ENCODE measurements around the gene YWHAB. TPM values are rescaled to one million over a fixed set of nuclear protein-coding genes. Genes with fewer than 3 reads are reported as not detected.

YWHAB gene
- total and polyA plus RNA-seq, 10 of the 15 experiments (the other 5 are each of a cell fraction or from before 2014, with no cell fraction given) = 63.5 to 323 (median 144) TPM

DNA sequence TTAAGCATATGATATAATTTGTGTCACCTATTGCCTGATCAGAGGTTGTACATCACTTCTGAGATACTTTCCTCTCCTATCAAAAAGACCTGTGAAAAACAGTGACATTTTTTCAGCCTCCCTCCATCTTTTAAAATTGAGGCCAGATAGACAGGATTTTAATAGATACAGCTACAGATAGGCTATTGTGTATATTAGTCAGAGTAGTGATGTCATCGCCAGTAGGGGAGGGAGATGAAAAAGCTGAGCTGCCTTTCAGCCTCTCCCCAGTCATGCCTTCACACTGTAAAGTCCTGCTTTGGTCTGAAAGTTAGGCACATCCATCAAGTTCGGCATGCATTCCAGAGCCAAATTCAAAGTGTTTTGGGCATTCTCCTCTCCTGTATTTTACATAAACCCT is 16.5 kb downstream of the YWHAB start (continued):
- no peak for TF ChIP-seq NR2F1 (conservative IDR thresholded peaks at IDR 0.05)
- TF ChIP-seq SUZ12 (IDR thresholded peaks at IDR 0.05; ENCODE audit: unreplicated experiment) = no peak
- no peak for TF ChIP-seq GABPA (IDR thresholded peaks at IDR 0.05; ENCODE audit: low read depth)
- TF ChIP-seq, protein P1, sequence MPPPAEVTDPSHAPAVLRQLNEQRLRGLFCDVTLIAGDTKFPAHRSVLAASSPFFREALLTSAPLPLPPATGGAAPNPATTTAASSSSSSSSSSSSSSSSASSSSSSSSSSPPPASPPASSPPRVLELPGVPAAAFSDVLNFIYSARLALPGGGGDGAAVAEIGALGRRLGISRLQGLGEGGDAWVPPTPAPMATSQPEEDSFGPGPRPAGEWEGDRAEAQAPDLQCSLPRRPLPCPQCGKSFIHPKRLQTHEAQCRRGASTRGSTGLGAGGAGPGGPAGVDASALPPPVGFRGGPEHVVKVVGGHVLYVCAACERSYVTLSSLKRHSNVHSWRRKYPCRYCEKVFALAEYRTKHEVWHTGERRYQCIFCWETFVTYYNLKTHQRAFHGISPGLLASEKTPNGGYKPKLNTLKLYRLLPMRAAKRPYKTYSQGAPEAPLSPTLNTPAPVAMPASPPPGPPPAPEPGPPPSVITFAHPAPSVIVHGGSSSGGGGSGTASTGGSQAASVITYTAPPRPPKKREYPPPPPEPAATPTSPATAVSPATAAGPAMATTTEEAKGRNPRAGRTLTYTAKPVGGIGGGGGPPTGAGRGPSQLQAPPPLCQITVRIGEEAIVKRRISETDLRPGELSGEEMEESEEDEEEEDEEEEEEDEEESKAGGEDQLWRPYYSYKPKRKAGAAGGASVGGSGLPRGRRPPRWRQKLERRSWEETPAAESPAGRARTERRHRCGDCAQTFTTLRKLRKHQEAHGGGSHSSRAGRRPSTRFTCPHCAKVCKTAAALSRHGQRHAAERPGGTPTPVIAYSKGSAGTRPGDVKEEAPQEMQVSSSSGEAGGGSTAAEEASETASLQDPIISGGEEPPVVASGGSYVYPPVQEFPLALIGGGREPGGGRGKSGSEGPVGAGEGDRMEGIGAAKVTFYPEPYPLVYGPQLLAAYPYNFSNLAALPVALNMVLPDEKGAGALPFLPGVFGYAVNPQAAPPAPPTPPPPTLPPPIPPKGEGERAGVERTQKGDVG (CRISPR knock-in tag; IDR thresholded peaks at IDR 0.05) = no peak
- no peak for TF ChIP-seq KAT2A (conservative IDR thresholded peaks at IDR 0.05; ENCODE audit: control insufficient read depth, low read depth, low read length)
- no peak for TF ChIP-seq EZH2 (IDR thresholded peaks at IDR 0.05; ENCODE audit: borderline replicate concordance, control insufficient read depth, low read depth, low read length)
- TF ChIP-seq, protein P2, sequence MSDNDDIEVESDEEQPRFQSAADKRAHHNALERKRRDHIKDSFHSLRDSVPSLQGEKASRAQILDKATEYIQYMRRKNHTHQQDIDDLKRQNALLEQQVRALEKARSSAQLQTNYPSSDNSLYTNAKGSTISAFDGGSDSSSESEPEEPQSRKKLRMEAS (IDR thresholded peaks at IDR 0.05; ENCODE audit: low read depth, low read length) = no peak
- TF ChIP-seq, protein P3, sequence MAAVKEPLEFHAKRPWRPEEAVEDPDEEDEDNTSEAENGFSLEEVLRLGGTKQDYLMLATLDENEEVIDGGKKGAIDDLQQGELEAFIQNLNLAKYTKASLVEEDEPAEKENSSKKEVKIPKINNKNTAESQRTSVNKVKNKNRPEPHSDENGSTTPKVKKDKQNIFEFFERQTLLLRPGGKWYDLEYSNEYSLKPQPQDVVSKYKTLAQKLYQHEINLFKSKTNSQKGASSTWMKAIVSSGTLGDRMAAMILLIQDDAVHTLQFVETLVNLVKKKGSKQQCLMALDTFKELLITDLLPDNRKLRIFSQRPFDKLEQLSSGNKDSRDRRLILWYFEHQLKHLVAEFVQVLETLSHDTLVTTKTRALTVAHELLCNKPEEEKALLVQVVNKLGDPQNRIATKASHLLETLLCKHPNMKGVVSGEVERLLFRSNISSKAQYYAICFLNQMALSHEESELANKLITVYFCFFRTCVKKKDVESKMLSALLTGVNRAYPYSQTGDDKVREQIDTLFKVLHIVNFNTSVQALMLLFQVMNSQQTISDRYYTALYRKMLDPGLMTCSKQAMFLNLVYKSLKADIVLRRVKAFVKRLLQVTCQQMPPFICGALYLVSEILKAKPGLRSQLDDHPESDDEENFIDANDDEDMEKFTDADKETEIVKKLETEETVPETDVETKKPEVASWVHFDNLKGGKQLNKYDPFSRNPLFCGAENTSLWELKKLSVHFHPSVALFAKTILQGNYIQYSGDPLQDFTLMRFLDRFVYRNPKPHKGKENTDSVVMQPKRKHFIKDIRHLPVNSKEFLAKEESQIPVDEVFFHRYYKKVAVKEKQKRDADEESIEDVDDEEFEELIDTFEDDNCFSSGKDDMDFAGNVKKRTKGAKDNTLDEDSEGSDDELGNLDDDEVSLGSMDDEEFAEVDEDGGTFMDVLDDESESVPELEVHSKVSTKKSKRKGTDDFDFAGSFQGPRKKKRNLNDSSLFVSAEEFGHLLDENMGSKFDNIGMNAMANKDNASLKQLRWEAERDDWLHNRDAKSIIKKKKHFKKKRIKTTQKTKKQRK (IDR thresholded peaks at IDR 0.05; ENCODE audit: low read depth, low read length) = no peak
- TF ChIP-seq, protein P4, sequence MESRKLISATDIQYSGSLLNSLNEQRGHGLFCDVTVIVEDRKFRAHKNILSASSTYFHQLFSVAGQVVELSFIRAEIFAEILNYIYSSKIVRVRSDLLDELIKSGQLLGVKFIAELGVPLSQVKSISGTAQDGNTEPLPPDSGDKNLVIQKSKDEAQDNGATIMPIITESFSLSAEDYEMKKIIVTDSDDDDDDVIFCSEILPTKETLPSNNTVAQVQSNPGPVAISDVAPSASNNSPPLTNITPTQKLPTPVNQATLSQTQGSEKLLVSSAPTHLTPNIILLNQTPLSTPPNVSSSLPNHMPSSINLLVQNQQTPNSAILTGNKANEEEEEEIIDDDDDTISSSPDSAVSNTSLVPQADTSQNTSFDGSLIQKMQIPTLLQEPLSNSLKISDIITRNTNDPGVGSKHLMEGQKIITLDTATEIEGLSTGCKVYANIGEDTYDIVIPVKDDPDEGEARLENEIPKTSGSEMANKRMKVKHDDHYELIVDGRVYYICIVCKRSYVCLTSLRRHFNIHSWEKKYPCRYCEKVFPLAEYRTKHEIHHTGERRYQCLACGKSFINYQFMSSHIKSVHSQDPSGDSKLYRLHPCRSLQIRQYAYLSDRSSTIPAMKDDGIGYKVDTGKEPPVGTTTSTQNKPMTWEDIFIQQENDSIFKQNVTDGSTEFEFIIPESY (IDR thresholded peaks at IDR 0.05) = no peak
